Nephron (organoid): ENCODE data around the gene GHSR.

Experiments used
- H3K27ac Mint-ChIP-seq, 3 experiments: 2 replicates each; pipeline ENCODE4 v1.8.0; 2020; ENCODE audit warnings: mixed read lengths in 3 of 3, mild to moderate bottlenecking in 2 of 3, moderate library complexity in 1 of 3
- H3K27me3 Mint-ChIP-seq: 2 replicates; pipeline ENCODE4 v1.8.0; 2021; ENCODE audit warnings: low read depth, mild to moderate bottlenecking, moderate library complexity, mixed read lengths
- H3K36me3 Mint-ChIP-seq: 2 replicates; pipeline ENCODE4 v1.8.0; 2020; ENCODE audit warnings: low read depth, mixed read lengths
- H3K4me1 Mint-ChIP-seq: 2 replicates; pipeline ENCODE4 v1.8.0; 2020; ENCODE audit warnings: mixed read lengths
- H3K4me3 Mint-ChIP-seq, 3 experiments: 2 replicates each; pipeline ENCODE4 v1.8.0; 2020; ENCODE audit warnings: mild to moderate bottlenecking in 3 of 3, mixed read lengths in 3 of 3, moderate library complexity in 2 of 3
- H3K9me3 Mint-ChIP-seq: 2 replicates; pipeline ENCODE4 v1.8.0; 2020; ENCODE audit warnings: mixed read lengths
- TF ChIP-seq, protein P1 (sequence below), 3 experiments: fragments of 200-600 bp; sonication (generic); IDR thresholded peaks; one replicate each; pipeline ENCODE4 v1.5.0; 2021; ENCODE audit warnings: antibody characterized with exemption in 3 of 3; ENCODE audit not compliant: unreplicated experiment in 3 of 3

GHSR gene

DNA sequence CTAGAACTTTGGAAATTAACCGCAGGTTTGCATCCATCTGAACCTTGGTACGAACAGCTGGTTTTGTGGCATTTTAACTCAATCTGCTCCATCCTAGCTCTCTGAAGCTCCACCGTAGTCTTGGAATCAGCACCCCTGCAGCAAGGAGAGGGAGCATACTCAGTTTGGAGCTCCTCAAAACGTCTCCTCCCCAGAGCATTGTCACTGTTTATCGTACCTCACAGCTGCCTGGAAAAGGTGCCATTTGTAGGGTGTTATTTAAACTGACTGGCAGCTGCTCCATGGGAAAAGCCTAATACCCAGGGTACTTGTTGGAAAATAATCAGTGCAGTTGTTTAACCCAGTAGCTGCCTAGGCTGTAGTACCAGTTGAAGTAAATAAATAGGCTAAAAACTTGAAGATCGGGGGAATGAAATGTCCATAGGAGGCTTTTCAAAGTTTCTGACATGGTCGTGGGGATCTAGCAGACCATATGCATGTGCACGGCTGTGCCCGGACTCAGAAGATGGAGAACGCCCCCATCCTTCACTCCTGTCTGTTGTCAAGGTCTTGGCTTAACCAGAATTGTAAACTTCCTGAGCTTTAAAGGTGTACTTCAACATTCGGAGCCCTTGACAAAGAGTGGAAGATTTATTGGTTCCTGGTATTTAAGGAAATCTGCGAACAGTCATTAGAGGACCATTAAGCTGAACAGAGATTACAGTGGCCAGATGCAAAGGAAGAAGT lies 43.9 kb downstream of the GHSR start:
- H3K36me3 Mint-ChIP-seq: peaks cover 34% of the 10 kb centered on the region
- no peak overlapping the region for H3K4me3 Mint-ChIP-seq
- H3K9me3 Mint-ChIP-seq: no peaks in the 10 kb centered on the region
- H3K27ac Mint-ChIP-seq: no peak overlapping the region
- TF ChIP-seq, protein P1, sequence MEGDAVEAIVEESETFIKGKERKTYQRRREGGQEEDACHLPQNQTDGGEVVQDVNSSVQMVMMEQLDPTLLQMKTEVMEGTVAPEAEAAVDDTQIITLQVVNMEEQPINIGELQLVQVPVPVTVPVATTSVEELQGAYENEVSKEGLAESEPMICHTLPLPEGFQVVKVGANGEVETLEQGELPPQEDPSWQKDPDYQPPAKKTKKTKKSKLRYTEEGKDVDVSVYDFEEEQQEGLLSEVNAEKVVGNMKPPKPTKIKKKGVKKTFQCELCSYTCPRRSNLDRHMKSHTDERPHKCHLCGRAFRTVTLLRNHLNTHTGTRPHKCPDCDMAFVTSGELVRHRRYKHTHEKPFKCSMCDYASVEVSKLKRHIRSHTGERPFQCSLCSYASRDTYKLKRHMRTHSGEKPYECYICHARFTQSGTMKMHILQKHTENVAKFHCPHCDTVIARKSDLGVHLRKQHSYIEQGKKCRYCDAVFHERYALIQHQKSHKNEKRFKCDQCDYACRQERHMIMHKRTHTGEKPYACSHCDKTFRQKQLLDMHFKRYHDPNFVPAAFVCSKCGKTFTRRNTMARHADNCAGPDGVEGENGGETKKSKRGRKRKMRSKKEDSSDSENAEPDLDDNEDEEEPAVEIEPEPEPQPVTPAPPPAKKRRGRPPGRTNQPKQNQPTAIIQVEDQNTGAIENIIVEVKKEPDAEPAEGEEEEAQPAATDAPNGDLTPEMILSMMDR (IDR thresholded peaks at IDR 0.05; ENCODE audit: unreplicated experiment in 3 of 3): no peak
- no peaks in the 10 kb centered on the region for H3K27me3 Mint-ChIP-seq
- peaks cover 7% of the 10 kb centered on the region for H3K4me1 Mint-ChIP-seq

GRCh38 chr3:172402892-172403643 lies 45.2 kb downstream of the GHSR start:
- peaks cover 7% of the 10 kb centered on the region for H3K4me1 Mint-ChIP-seq
- H3K27ac Mint-ChIP-seq: no peak overlapping the region
- H3K36me3 Mint-ChIP-seq: peaks cover 41% of the 10 kb centered on the region
- H3K4me3 Mint-ChIP-seq: no peak overlapping the region
- H3K9me3 Mint-ChIP-seq: no peaks in the 10 kb centered on the region
- TF ChIP-seq, protein P1 (IDR thresholded peaks at IDR 0.05; ENCODE audit: unreplicated experiment in 3 of 3): no peak
- H3K27me3 Mint-ChIP-seq: no peaks in the 10 kb centered on the region

GRCh38 chr3:172402090-172402489 lies 46.2 kb downstream of the GHSR start:
- peaks cover 7% of the 10 kb centered on the region for H3K4me1 Mint-ChIP-seq
- H3K4me3 Mint-ChIP-seq: no peak overlapping the region
- TF ChIP-seq, protein P1 (IDR thresholded peaks at IDR 0.05; ENCODE audit: unreplicated experiment in 3 of 3): no peak
- H3K9me3 Mint-ChIP-seq: no peaks in the 10 kb centered on the region
- peaks cover 41% of the 10 kb centered on the region for H3K36me3 Mint-ChIP-seq
- no peak overlapping the region for H3K27ac Mint-ChIP-seq
- H3K27me3 Mint-ChIP-seq: no peaks in the 10 kb centered on the region

DNA sequence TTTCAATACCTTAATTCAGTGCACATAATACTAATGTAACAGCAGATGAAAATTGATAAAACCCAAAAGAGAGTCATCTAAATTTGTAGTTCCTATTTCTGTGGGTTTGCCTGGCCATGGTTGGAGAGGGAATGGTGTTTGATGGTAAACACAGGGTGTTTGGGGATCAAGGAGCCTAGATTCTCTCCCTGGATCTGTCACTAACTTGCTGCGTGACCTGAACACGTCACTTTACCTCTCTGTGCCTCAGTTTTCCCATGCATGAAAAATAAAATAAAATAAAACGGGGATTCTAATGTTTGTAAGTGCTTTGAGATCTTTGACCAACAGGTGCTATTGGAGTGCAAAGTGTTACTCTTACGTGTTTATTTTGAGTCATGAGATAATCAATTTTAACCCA lies 49.8 kb downstream of the GHSR start:
- Mint-ChIP-seq H3K36me3 (peaks cover 57% of the 10 kb centered on the region), H3K4me3 (no peak overlapping the region), H3K4me1 (no peaks in the 10 kb centered on the region), H3K27ac (no peak overlapping the region), H3K27me3 (no peaks in the 10 kb centered on the region), H3K9me3 (no peaks in the 10 kb centered on the region)
- TF ChIP-seq, protein P1 (IDR thresholded peaks at IDR 0.05; ENCODE audit: unreplicated experiment in 3 of 3): no peak

DNA sequence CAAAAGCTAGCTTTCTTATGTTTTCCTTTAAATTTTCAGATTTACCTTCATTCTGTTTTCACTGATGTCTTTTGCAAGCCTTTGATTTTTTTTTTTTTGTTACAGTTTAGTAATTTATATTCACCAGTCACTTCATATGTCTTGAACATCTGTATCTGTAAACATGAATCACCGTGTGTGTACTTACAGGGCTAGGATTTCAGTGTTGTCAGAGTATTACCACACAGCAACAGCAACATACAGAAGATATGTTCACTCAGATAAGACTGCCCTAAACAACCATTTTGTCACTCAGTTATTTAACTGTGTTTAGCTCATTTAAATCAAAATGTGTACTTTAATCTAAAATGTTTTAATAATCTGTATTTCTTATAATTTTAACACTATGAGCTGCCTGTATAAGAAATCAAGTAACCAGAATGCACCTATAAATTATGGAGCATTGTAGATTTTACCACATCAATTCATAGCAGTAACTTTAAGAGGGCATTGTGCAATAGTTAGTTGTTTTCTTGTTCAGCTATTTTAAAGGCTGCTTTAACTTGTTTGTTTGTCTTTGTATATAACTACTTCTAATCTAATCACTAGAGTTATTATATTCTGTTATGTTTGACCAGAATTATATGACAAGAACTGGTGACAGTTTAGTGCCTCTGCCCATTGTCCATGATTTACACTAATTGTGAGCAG lies 50.4 kb downstream of the GHSR start:
- no peaks in the 10 kb centered on the region for H3K9me3 Mint-ChIP-seq
- no peak overlapping the region for H3K4me3 Mint-ChIP-seq
- peaks cover 61% of the 10 kb centered on the region for H3K36me3 Mint-ChIP-seq
- no peaks in the 10 kb centered on the region for H3K4me1 Mint-ChIP-seq
- H3K27me3 Mint-ChIP-seq: no peaks in the 10 kb centered on the region
- no peak overlapping the region for H3K27ac Mint-ChIP-seq
- TF ChIP-seq, protein P1 (IDR thresholded peaks at IDR 0.05; ENCODE audit: unreplicated experiment in 3 of 3): no peak
